Activated CD4-positive, alpha-beta T cell treated with anti-CD3 and anti-CD28 coated beads, Interleukin-2, amount 10 ng/mL, durations not matched to agents 24 days and 14 days (primary cell): ENCODE results near the gene INTS3. TPM values are rescaled to one million over a fixed set of nuclear protein-coding genes. Genes with fewer than 3 reads are reported as not detected.

ENCODE experiments used
- DNase-seq: peaks from one replicate; pipeline ENCODE4 v3.0.0; 2022
- H3K27ac Mint-ChIP-seq: one replicate; pipeline ENCODE4 v1.8.0; 2022; ENCODE audit warnings: mild to moderate bottlenecking, mixed read lengths
- H3K27me3 Mint-ChIP-seq: one replicate; pipeline ENCODE4 v1.8.0; 2022; ENCODE audit warnings: mixed read lengths
- H3K36me3 Mint-ChIP-seq: one replicate; pipeline ENCODE4 v1.8.0; 2022; ENCODE audit warnings: low read depth, mild to moderate bottlenecking, mixed read lengths
- H3K4me1 Mint-ChIP-seq: one replicate; pipeline ENCODE4 v1.8.0; 2021; ENCODE audit warnings: mixed read lengths
- H3K4me3 Mint-ChIP-seq: one replicate; pipeline ENCODE4 v1.8.0; 2022; ENCODE audit warnings: mild to moderate bottlenecking, moderate library complexity, mixed read lengths
- H3K9me3 Mint-ChIP-seq: one replicate; pipeline ENCODE4 v1.8.0; 2021; ENCODE audit warnings: mixed read lengths
- intact Hi-C: fragments of 100-400 bp; cut with micrococcal nuclease; formaldehyde crosslinking; loops from one replicate; pipeline ENCODE4 v1.15.1; 2023
- total RNA-seq: library from RNA; stranded (reverse); gene quantifications from 2 replicates; pipeline ENCODE4 v1.2.3, GENCODE V29; 2022

The INTS3 gene
- total RNA-seq, 1 donor from 2014 or later: 64.8 TPM

GRCh38 chr1:153816283-153816889, 88.5 kb downstream of the INTS3 start:
- intact Hi-C loops: no loop called here
- no peak for DNase-seq
- Mint-ChIP-seq H3K4me3 (no peak overlapping the region), H3K27me3 (no peaks in the 10 kb centered on the region), H3K9me3 (no peaks in the 10 kb centered on the region), H3K27ac (no peak overlapping the region), H3K4me1 (peaks cover 2% of the 10 kb centered on the region), H3K36me3 (peaks cover 53% of the 10 kb centered on the region)

GRCh38 chr1:153818876-153819275, 91.0 kb downstream of the INTS3 start:
- no peaks in the 10 kb centered on the region for H3K9me3 Mint-ChIP-seq
- no peak for DNase-seq
- peaks cover 2% of the 10 kb centered on the region for H3K4me1 Mint-ChIP-seq
- intact Hi-C loops: no loop called here
- no peak overlapping the region for H3K27ac Mint-ChIP-seq
- H3K4me3 Mint-ChIP-seq: no peak overlapping the region
- H3K27me3 Mint-ChIP-seq: no peaks in the 10 kb centered on the region
- H3K36me3 Mint-ChIP-seq: peaks cover 39% of the 10 kb centered on the region

Other genes with a start within 250 kb of the INTS3 start
- gene S100A6, start 192.1 kb upstream of the INTS3 start, total RNA-seq: 166 and 174 TPM in 2 replicates
- gene S100A5, start 187.1 kb upstream of the INTS3 start, total RNA-seq: 2.3 and 2.6 TPM in 2 replicates
- gene S100A4, start 182.2 kb upstream of the INTS3 start, total RNA-seq: 132 and 134 TPM in 2 replicates
- gene S100A3, start 178.8 kb upstream of the INTS3 start, total RNA-seq: not detected in 2 replicates
- 0.40 and 1.2 TPM in 2 replicates for gene S100A2, start 162.2 kb upstream of the INTS3 start, total RNA-seq
- not detected in 2 replicates for gene S100A16, start 114.9 kb upstream of the INTS3 start, total RNA-seq
- gene S100A14, start 111.7 kb upstream of the INTS3 start, total RNA-seq: not detected in 2 replicates
- 3.1 and 3.2 TPM in 2 replicates for gene S100A13, start 100.5 kb upstream of the INTS3 start, total RNA-seq
- not detected in 2 replicates for gene S100A1, start 99.6 kb upstream of the INTS3 start, total RNA-seq
- gene CHTOP, start 94.0 kb upstream of the INTS3 start, total RNA-seq: 110 and 114 TPM in 2 replicates
- gene SNAPIN, start 69.3 kb upstream of the INTS3 start, total RNA-seq: 28.6 and 31.6 TPM in 2 replicates
- gene ILF2, start 57.1 kb upstream of the INTS3 start, total RNA-seq: 377 and 390 TPM in 2 replicates
- gene NPR1, start 49.4 kb upstream of the INTS3 start, total RNA-seq: 0.05 and 0.09 TPM in 2 replicates
- 10.0 and 10.3 TPM in 2 replicates for gene SLC27A3, start 47.4 kb downstream of the INTS3 start, total RNA-seq
- 68.8 and 69.0 TPM in 2 replicates for gene GATAD2B, start 194.9 kb downstream of the INTS3 start, total RNA-seq
- 128 and 130 TPM in 2 replicates for gene DENND4B, start 218.7 kb downstream of the INTS3 start, total RNA-seq
- 72.4 and 76.8 TPM in 2 replicates for gene CRTC2, start 230.6 kb downstream of the INTS3 start, total RNA-seq
- 71.6 and 78.2 TPM in 2 replicates for gene SLC39A1, start 235.5 kb downstream of the INTS3 start, total RNA-seq
- 8.3 and 9.7 TPM in 2 replicates for gene CREB3L4, start 239.9 kb downstream of the INTS3 start, total RNA-seq
- gene JTB, start 249.6 kb downstream of the INTS3 start, total RNA-seq: 195 and 200 TPM in 2 replicates